DLD1 (cell line): ENCODE data around the gene GALNT18.
"Not testable (repeated sequence)": the region's sequence is repeated elsewhere in the genome, so short reads cannot be mapped to it uniquely, and the experiment has no call there.

ENCODE experiments used
- in situ Hi-C: cut with HindIII; loops from 2 replicates; pipeline ENCODE4 v1.10.0; 2017; ENCODE audit warnings: low sequenced_read_pairs

The GALNT18 gene

DNA sequence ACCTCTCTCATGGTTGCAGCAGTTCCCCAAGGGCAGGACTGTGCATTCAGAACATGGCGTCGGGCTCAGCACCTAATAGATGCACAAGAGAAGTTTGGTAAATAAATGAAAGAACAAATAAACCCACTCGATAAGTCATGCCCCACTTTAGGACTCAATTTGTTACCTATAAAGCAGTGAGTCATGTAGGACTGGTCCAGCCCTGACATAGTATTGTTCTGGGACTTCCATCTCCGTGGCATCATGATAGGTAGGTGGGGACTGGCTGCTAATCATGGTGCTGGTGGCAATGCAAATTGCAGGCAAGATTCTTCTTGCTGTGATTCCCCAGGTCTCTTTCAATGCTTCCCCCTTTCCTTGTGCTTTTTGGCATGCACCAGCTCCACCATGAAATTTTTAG, 150.6 kb downstream of the GALNT18 start:
- in situ Hi-C loops: no loop called here

DNA sequence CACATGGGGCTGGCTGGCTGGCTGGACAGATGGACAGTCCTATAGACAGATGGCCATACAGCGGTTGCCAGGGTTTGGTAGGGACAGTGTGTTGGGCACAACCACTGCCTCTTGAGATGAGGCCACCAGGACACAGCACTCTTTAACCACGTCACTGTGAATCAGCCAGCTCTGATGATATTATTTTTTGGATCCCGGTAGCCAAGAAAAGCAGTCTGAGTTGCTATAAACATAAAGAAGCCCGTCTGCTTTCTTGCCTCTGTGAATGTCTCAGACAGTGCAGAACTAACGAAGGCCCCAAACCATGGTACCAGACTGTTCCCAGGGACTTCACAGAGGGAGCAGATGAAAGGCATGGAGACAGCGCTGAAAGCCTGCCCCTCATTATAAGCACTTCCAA, 152.9 kb downstream of the GALNT18 start:
- in situ Hi-C loops: loop anchor here (5.0 kb wide), 1 partner anchor 53 kb away; no protein-coding TSS in a partner anchor

DNA sequence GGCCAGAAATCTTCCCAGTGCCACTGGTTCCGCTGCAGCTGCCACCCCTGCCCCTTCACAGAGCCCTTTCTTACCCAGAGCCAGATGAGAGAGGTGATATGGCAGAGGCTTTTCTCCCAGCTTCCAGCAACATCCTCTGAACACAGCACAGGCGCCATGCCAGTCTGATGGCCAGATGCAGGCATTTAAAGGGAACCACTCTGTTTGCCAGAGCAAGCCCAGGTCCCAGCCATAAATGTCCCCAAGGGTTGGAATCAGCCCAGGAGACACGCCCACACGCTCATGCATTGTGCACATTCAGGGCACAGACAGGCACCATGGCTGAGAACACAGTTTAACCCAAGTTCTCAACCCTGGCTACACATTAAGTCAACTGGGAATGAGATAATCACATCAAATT, 154.5 kb downstream of the GALNT18 start:
- in situ Hi-C loops: loop anchor here (5.0 kb wide), 1 partner anchor 55 kb away; no protein-coding TSS in a partner anchor

- in situ Hi-C loops: no loop called here
Measured at GRCh38 chr11:11464555-11464954, 157.2 kb downstream of the GALNT18 start.

DNA sequence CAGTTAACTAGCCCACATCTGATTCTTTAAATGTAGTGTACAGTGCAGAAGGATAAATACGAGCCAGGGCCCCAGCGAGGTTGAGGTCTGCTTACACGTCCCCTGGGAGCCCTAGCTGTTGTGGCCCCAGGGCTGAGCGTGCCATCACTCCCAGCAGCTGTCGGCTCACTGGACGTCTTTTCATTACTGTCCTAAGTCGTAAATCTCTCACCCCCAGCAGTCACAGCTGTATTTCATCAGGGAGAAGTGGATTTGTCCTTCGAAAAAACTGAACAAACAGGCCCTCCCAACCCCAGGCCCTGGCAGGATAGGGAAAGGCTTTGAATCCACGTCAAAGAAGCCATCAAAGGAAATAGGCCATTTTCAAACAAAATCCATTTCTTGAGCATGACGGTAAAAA, 158.4 kb downstream of the GALNT18 start:
- in situ Hi-C loops: no loop called here

GRCh38 chr11:11461473-11461872, 160.3 kb downstream of the GALNT18 start:
- in situ Hi-C loops: no loop called here

DNA sequence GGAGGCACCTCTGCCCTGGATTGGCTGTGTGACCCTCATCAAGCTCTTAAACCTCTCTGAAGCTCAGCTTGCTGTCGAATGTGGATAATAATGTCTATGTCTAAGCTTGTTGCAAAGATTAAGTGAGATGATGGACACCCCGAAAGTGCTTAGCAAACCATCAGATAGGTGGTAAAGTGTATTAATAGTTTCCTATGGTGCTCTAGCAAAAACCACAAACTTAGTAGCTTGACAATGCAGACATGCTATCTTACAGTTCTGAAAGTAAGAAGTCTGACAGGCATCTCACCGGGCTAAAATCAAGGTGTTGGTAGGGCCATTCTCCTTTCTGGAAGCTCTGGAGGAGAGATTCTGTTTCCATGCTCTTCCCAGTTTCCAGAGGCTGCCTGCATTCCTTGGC, 162.2 kb downstream of the GALNT18 start:
- in situ Hi-C loops: no loop called here

GRCh38 chr11:11458485-11458884, 163.3 kb downstream of the GALNT18 start:
- in situ Hi-C loops: no loop called here

GRCh38 chr11:11458001-11458400, 163.8 kb downstream of the GALNT18 start:
- in situ Hi-C loops: no loop called here

DNA sequence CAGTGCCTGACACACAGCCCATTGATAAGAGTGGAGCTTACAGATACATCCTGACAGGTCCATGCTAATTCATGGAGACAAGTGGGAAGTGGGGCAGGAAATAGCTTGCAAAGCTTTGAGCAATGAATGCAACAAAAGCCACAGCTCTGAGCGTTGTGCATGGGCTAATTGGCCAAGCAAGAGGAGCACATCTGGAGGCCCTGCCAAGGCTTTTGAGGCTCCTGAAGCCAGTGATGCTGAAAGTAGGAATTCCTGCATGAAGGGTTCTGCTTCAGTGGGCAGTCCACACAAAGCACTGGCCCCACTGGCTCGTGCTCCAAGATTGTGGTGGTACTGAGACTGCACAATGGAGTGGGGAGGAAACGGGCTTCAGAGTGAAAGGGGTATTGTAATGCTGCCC, 164.9 kb downstream of the GALNT18 start:
- in situ Hi-C loops: no loop called here

DNA sequence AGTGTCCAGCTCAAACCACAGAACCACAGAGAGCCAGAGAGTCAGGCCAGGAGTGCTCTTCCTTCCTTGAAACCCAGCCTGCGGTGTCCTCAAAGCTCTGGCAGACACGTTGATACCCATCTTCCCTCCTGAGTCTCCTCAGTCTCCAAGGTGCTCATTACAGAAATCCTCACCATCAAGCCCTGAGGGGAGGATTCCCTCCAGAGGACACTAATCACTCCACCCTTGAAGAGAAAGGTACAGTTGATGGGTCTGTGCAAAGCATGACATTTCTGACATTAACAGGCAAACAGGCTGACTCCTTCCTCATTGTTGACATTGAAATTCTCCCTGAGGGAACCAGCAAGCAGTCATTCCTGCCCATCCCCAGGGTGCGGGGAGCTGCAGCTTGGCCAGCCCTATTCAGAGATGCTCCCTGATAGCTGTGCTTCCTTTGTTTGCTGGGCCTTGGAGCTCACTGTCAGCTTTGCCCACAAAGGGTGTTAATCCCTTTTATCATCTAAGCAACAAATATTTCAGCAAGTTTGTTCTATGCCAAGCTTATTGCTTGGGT, 167.1 kb downstream of the GALNT18 start:
- in situ Hi-C loops: no loop called here

- in situ Hi-C loops: no loop called here
Measured at GRCh38 chr11:11451501-11452005, 170.3 kb downstream of the GALNT18 start.

GRCh38 chr11:11450744-11451362, 171.0 kb downstream of the GALNT18 start:
- in situ Hi-C loops: no loop called here

DNA sequence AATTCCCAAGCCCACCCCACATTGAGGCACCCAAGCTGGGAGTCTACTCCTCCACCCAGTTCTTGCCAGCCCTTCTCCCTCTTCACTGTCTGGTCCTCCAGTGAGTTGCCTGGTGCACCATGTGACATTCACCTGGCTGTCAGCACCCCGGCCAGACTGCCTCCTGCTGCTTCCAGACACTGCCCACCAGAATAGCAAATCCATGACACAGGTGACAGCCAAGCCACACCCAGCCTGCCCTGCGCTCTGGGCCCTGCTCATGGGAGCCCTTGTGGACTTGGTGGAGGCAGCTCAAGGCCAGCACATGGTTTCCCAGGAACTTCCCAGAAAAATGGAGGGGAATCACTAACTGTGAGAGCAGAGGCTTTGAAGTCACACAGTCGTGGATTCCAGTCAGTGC, 172.5 kb downstream of the GALNT18 start:
- in situ Hi-C loops: no loop called here

DNA sequence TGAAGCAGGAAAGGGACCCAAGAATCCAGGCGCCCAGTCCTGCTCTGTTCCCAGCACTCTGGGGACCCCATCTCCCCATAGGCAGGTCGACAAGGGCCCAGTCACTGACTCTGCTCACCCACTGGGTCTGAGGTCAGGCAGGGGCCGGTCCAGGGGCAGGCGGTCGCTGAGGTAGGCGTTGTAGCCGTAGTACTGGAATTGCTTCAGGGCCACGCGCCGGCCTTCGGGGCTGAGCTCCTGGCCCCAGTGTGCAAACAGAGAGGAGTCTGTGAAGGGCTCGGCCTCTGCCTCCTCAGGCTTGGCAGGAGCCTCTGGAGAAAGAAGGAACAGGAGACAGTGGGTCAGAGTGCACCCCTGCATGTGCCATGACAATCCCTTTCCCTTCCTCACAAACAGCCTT, 173.2 kb downstream of the GALNT18 start:
- in situ Hi-C loops: no loop called here

- in situ Hi-C loops: not testable (repeated sequence)
Measured at GRCh38 chr11:11447601-11448000, 174.2 kb downstream of the GALNT18 start.

GRCh38 chr11:11446967-11447366, 174.8 kb downstream of the GALNT18 start:
- in situ Hi-C loops: no loop called here

- in situ Hi-C loops: no loop called here
Measured at GRCh38 chr11:11446564-11446963, 175.2 kb downstream of the GALNT18 start.

- in situ Hi-C loops: no loop called here
Measured at GRCh38 chr11:11445441-11446185, 176.2 kb downstream of the GALNT18 start.

- in situ Hi-C loops: no loop called here
Measured at GRCh38 chr11:11444804-11445131, 177.0 kb downstream of the GALNT18 start.

DNA sequence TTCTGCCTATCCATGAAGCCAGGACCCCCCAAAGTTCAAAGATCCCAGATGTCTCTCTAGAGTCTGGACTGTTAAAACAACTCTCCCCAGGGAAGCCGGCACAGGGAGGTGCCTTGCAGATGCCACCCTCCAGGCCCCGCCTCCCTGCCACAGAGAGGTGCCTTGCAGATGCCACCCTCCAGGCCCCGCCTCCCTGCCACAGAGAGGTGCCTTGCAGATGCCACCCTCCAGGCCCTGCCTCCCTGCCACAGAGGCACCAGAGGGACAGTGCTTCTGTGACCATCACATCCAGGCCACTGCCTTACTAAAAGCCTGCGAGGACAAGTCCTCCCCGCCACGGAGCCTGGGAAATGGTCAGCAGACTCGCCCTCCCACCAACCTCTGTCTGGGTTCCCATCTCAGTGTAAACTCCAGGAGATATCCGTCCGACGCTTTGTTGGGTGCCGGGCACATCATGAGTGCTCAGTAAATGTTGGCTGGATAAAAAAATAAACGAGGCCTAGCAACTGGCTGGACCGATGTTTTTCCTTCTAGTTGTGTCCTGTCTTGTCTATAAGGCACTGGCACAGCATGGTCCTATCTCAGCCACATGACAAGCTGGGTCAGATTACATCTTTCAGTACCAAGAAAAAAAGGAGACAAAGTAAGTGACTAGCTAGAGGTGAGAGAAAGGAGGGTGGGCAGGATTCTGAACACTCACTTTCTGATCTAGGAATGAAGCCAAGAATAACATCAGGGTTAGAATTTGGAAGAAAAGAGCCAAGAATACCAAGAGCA, 177.6 kb downstream of the GALNT18 start:
- in situ Hi-C loops: no loop called here
